GM21423 (cell line): ENCODE measurements around the gene UROS.
A peak's percentile ranks its signal among the peaks of the same experiment; 100 is the strongest.

ENCODE experiments used
- ATAC-seq: cut with Tn5 transposase; IDR thresholded peaks from one replicate; pipeline ENCODE4 v1.9.1; 2021; ENCODE audit warnings: mild to moderate bottlenecking, moderate library complexity; ENCODE audit not compliant: unreplicated experiment

UROS gene

GRCh38 chr10:125822878-125823662, at the start of gene UROS, which contains the start of gene BCCIP:
UROS (minus strand) TSS chr10:125823258; CDS start chr10:125816499, 6,759 bp downstream.
BCCIP (plus strand) TSS chr10:125823546; CDS start chr10:125823558, 12 bp downstream.
- ATAC-seq = peak; percentile 81

- no peak for ATAC-seq
These were observed 48.3 kb upstream of the UROS start for GRCh38 chr10:125871338-125871737.

GRCh38 chr10:125868372-125868975, 45.4 kb upstream of the UROS start:
- peak; percentile 69 for ATAC-seq

GRCh38 chr10:125866421-125867029, 43.5 kb upstream of the UROS start:
- ATAC-seq = no peak

- no peak for ATAC-seq
These were observed 42.1 kb upstream of the UROS start for GRCh38 chr10:125865120-125865519.

GRCh38 chr10:125859128-125859817, 36.2 kb upstream of the UROS start:
- no peak for ATAC-seq

- ATAC-seq = no peak
These were observed 34.2 kb upstream of the UROS start for GRCh38 chr10:125857185-125857760.

- no peak for ATAC-seq
These were observed 29.4 kb upstream of the UROS start for GRCh38 chr10:125852487-125852886.

- no peak for ATAC-seq
These were observed 28.0 kb upstream of the UROS start for GRCh38 chr10:125850766-125851731.

GRCh38 chr10:125849448-125849847, 26.4 kb upstream of the UROS start:
- ATAC-seq = no peak

- ATAC-seq = no peak
These were observed 25.8 kb upstream of the UROS start for GRCh38 chr10:125848857-125849256.

- no peak for ATAC-seq
These were observed 25.3 kb upstream of the UROS start for GRCh38 chr10:125848371-125848770.

- peak; percentile 50 for ATAC-seq
These were observed 23.8 kb upstream of the UROS start for GRCh38 chr10:125846894-125847293.

- ATAC-seq = no peak
These were observed 22.6 kb upstream of the UROS start for GRCh38 chr10:125845617-125846016.

GRCh38 chr10:125844751-125845221, 21.7 kb upstream of the UROS start:
- ATAC-seq = no peak

- ATAC-seq = no peak
These were observed 20.7 kb upstream of the UROS start for GRCh38 chr10:125843603-125844329.

GRCh38 chr10:125840955-125841354, 17.9 kb upstream of the UROS start:
- no peak for ATAC-seq

- ATAC-seq = no peak
These were observed 17.3 kb upstream of the UROS start for GRCh38 chr10:125840406-125840805.
